Activated CD4-positive, alpha-beta T cell treated with anti-CD3 and anti-CD28 coated beads for 4 hours (primary cell): ENCODE measurements around the gene LMO7.

Source experiments
- DNase-seq, 2 donors: peaks; one replicate each; pipeline ENCODE4 v3.0.0-alpha.2; 2020

LMO7 gene

GRCh38 chr13:75749407-75749806, 113.3 kb downstream of the LMO7 start:
- no peak for DNase-seq

- no peak for DNase-seq
Measured at GRCh38 chr13:75751350-75751749, 115.2 kb downstream of the LMO7 start.

- DNase-seq = no peak
Measured at GRCh38 chr13:75752826-75753225, 116.7 kb downstream of the LMO7 start.

- no peak for DNase-seq
Measured at GRCh38 chr13:75754936-75755335, 118.8 kb downstream of the LMO7 start.

GRCh38 chr13:75757336-75757735, 121.2 kb downstream of the LMO7 start:
- no peak for DNase-seq

- no peak for DNase-seq
Measured at GRCh38 chr13:75759531-75759930, 123.4 kb downstream of the LMO7 start.

- DNase-seq = no peak
Measured at GRCh38 chr13:75760131-75761021, 124.2 kb downstream of the LMO7 start.

- peak in 1 of 2 donors; percentile 10 for DNase-seq
Measured at GRCh38 chr13:75761369-75761768, 125.2 kb downstream of the LMO7 start.

GRCh38 chr13:75762076-75762937, 126.2 kb downstream of the LMO7 start:
- peak; percentile 14 to 26 for DNase-seq

GRCh38 chr13:75762955-75763354, 126.8 kb downstream of the LMO7 start:
- DNase-seq = no peak

GRCh38 chr13:75763512-75763911, 127.4 kb downstream of the LMO7 start:
- no peak for DNase-seq

GRCh38 chr13:75764251-75764925, 128.3 kb downstream of the LMO7 start:
- DNase-seq = no peak

GRCh38 chr13:75764926-75765310, 128.8 kb downstream of the LMO7 start:
- no peak for DNase-seq

- no peak for DNase-seq
Measured at GRCh38 chr13:75766636-75767035, 130.5 kb downstream of the LMO7 start.

- no peak for DNase-seq
Measured at GRCh38 chr13:75769141-75769905, 133.2 kb downstream of the LMO7 start.

- DNase-seq = no peak
Measured at GRCh38 chr13:75770164-75770563, 134.0 kb downstream of the LMO7 start.

- no peak for DNase-seq
Measured at GRCh38 chr13:75770592-75771011, 134.5 kb downstream of the LMO7 start.

- no peak for DNase-seq
Measured at GRCh38 chr13:75771226-75771625, 135.1 kb downstream of the LMO7 start.

GRCh38 chr13:75771818-75772217, 135.7 kb downstream of the LMO7 start:
- no peak for DNase-seq

GRCh38 chr13:75774176-75774575, 138.0 kb downstream of the LMO7 start:
- no peak for DNase-seq

GRCh38 chr13:75776550-75776949, 140.4 kb downstream of the LMO7 start:
- DNase-seq = no peak

GRCh38 chr13:75779393-75779792, 143.3 kb downstream of the LMO7 start:
- no peak for DNase-seq
